ENCODE results near the gene REN.

DNA sequence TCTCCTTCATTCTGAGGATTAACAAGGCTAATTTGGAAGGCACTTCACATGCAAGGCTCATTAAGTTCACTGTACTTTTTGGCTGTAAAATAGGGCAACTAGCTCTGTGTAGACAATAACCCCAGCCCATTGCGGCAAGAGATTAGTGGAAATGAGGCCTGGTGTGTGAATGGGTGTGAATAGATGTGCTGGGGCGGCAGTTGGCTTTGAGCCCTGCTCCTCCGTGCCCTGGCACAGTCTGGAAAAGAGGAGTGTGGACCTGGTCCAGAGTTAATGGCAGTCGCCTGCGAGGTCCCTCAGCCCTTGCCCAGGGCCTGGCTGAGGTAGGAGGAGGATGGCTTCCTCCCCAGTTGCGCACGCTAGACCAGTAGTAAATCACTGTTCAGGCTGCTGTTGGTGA lies 25.3 kb upstream of the REN start:
- TF ChIP-seq EZH2 (IDR thresholded peaks at IDR 0.05) (no peak), POLR2AphosphoS5 (IDR thresholded peaks at IDR 0.05; ENCODE audit: borderline replicate concordance, low read depth, low read length) (no peak), FOXP2 (optimal IDR thresholded peaks at IDR 0.05; ENCODE audit: control extremely low read depth, extremely low read length, insufficient read depth) (no peak)
